Breast epithelium (tissue), 4 donors: ENCODE measurements around the gene KCNQ1OT1. TPM values are rescaled to one million over a fixed set of nuclear protein-coding genes. Genes with fewer than 3 reads are reported as not detected.

Source experiments
- DNase-seq, 2 donors: peaks; one replicate each; pipeline ENCODE4 v3.0.0-alpha.2; 2019; ENCODE audit warnings: low spot score in 2 of 2
- H3K27ac ChIP-seq, 2 donors: fragments of 200-600 bp; sonication (generic) in 1 of 2; one replicate each; pipeline ENCODE4 v1.5.1; 2016 to 2019; ENCODE audit warnings: mild to moderate bottlenecking in 1 of 2
- H3K27me3 ChIP-seq, 2 donors: fragments of 200-600 bp; sonication (generic) in 1 of 2; one replicate each; pipeline versions ENCODE4 v1.5.1 to v1.6.0; 2017 to 2019; ENCODE audit warnings: control low read depth in 1 of 2, mild to moderate bottlenecking in 1 of 2
- H3K36me3 ChIP-seq: fragments of 200-600 bp; one replicate; pipeline ENCODE4 v1.5.1; 2019
- H3K4me1 ChIP-seq, 2 donors: fragments of 200-600 bp; sonication (generic); one replicate each; pipeline ENCODE4 v1.5.1; 2016 to 2019; ENCODE audit warnings: control low read depth in 1 of 2
- H3K4me3 ChIP-seq, 3 donors: fragments of 200-600 bp; sonication (generic); 1 replicate in 2 of 3; 2 replicates in 1 of 3; pipeline ENCODE4 v1.5.1; 2016 to 2019; ENCODE audit warnings: mild to moderate bottlenecking in 3 of 3, moderate library complexity in 2 of 3
- H3K9me3 ChIP-seq, 2 donors: fragments of 200-600 bp; sonication (generic) in 1 of 2; one replicate each; pipeline ENCODE4 v1.5.1; 2016 to 2019; ENCODE audit warnings: control low read depth in 1 of 2
- POLR2A ChIP-seq: fragments of 450-650 bp; IDR thresholded peaks from one replicate; pipeline ENCODE4 v1.6.1; 2016; ENCODE audit warnings: antibody characterized with exemption, mild to moderate bottlenecking, moderate library complexity
- POLR2AphosphoS5 ChIP-seq, 3 donors: sonication (generic); formaldehyde crosslinking; IDR thresholded peaks; one replicate each; pipeline ENCODE4 v1.6.1; 2017; ENCODE audit warnings: antibody characterized with exemption in 3 of 3
- intact Hi-C: fragments of 100-400 bp; cut with DNase I; formaldehyde crosslinking; loops from one replicate; pipeline ENCODE4 v1.15.1; 2023; ENCODE audit warnings: low total_unique reads
- total RNA-seq, 3 donors: library from RNA; depleted of rRNA; stranded (reverse); fragments of >200 nt; gene quantifications; one replicate each; pipeline ENCODE4 v1.1.0, GENCODE V29; 2016
- TF ChIP-seq, protein P1 (sequence below), 3 donors: fragments of 450-650 bp; IDR thresholded peaks; one replicate each; pipeline ENCODE4 v1.5.1; 2016 to 2017; ENCODE audit warnings: antibody characterized with exemption in 3 of 3, mild to moderate bottlenecking in 3 of 3, moderate library complexity in 3 of 3

The KCNQ1OT1 gene
- total RNA-seq, 3 donors from 2014 or later, result 2.1 to 5.3 (median 3.6) TPM

- DNase-seq, result peak in 1 of 2 donors; percentile 16
- Histone ChIP-seq H3K27me3 (no peaks in the 10 kb centered on the region), H3K4me3 (no peak overlapping the region), H3K36me3 (no peaks in the 10 kb centered on the region), H3K9me3 (peaks cover 0 to 4% of the 10 kb centered on the region in 2 donors), H3K27ac (no peak overlapping the region), H3K4me1 (no peaks in the 10 kb centered on the region)
- TF ChIP-seq POLR2A (no peak), POLR2AphosphoS5 (IDR thresholded peaks at IDR 0.05) (no peak)
- TF ChIP-seq, protein P1, sequence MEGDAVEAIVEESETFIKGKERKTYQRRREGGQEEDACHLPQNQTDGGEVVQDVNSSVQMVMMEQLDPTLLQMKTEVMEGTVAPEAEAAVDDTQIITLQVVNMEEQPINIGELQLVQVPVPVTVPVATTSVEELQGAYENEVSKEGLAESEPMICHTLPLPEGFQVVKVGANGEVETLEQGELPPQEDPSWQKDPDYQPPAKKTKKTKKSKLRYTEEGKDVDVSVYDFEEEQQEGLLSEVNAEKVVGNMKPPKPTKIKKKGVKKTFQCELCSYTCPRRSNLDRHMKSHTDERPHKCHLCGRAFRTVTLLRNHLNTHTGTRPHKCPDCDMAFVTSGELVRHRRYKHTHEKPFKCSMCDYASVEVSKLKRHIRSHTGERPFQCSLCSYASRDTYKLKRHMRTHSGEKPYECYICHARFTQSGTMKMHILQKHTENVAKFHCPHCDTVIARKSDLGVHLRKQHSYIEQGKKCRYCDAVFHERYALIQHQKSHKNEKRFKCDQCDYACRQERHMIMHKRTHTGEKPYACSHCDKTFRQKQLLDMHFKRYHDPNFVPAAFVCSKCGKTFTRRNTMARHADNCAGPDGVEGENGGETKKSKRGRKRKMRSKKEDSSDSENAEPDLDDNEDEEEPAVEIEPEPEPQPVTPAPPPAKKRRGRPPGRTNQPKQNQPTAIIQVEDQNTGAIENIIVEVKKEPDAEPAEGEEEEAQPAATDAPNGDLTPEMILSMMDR (IDR thresholded peaks at IDR 0.05), result no peak
- intact Hi-C loops, result no loop called here
Measured at GRCh38 chr11:2590965-2591754, 108.6 kb downstream of the KCNQ1OT1 start.

GRCh38 chr11:2590131-2590964, 109.4 kb downstream of the KCNQ1OT1 start:
- Histone ChIP-seq H3K9me3 (peaks cover 0 to 4% of the 10 kb centered on the region in 2 donors), H3K4me1 (no peaks in the 10 kb centered on the region), H3K4me3 (no peak overlapping the region), H3K27ac (no peak overlapping the region), H3K27me3 (no peaks in the 10 kb centered on the region), H3K36me3 (no peaks in the 10 kb centered on the region)
- intact Hi-C loops, result no loop called here
- DNase-seq, result no peak
- TF ChIP-seq, protein P1 (IDR thresholded peaks at IDR 0.05), result no peak

DNA sequence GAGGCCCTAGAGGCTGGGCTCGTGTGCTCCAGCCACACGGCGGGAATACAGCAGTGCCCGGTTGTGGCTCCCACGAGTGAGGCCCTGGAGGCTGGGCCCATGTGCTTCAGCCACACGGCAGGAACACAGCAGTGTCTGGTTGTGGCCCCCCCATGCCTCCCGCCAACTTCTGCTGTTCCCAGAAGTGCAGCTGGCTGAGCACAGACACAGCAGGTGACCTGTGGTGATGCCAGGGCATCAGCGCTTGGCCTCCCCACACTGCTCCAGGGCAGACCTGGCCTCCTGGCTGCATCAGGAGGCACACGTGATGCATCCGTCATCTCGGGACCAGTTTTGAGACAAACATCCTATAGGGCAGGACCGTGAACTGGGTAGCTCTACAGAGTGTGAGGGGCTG, 110.3 kb downstream of the KCNQ1OT1 start:
- Histone ChIP-seq H3K4me3 (no peak overlapping the region), H3K9me3 (peaks cover 0 to 4% of the 10 kb centered on the region in 2 donors), H3K27ac (no peak overlapping the region), H3K4me1 (no peaks in the 10 kb centered on the region), H3K36me3 (no peaks in the 10 kb centered on the region), H3K27me3 (no peaks in the 10 kb centered on the region)
- intact Hi-C loops, result no loop called here
- TF ChIP-seq, protein P1 (IDR thresholded peaks at IDR 0.05), result no peak
- TF ChIP-seq POLR2A (no peak), POLR2AphosphoS5 (IDR thresholded peaks at IDR 0.05) (no peak)
- peak in 1 of 2 donors; percentile 12 for DNase-seq

DNA sequence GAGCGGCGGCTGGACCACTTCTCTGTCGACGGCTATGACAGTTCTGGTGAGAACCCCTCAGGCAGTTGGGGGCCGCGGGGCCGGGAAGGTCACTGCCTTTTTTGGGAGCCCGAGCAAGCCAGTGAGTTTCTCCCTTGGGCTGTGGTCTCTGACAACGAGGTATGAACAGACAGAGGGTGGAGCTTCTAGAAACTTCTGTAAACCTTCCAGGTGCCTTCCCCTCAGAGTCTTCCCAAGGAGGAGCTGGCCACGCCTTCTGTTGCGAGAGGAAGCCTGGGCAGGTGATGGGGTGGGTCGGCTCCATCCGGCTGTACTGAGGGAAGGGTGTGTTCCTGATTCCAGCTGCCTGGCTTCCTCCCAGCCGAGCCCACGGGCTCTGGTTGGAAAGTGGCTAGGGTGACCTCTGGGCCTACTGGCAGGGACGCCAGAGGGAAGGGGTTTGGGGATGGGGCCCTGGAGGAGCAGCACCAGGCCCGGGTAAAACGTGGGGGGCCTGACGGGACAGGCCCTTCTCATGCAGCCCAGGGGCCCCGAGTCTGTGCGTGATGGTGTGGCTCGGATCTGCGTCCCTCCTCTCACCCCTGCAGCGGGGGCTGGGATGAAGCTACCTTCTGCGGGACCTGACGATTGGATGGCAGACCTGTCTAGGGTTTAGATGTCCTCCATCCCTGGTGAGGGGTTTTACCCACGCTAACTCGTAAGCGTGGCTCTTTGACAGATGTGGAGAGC, 110.8 kb downstream of the KCNQ1OT1 start:
- Histone ChIP-seq H3K27ac (no peak overlapping the region), H3K9me3 (no peaks in the 10 kb centered on the region), H3K36me3 (no peaks in the 10 kb centered on the region), H3K4me3 (no peak overlapping the region), H3K4me1 (no peaks in the 10 kb centered on the region), H3K27me3 (no peaks in the 10 kb centered on the region)
- DNase-seq, result peak in 1 of 2 donors; percentile 4
- TF ChIP-seq, protein P1 (IDR thresholded peaks at IDR 0.05), result no peak
- no peak for TF ChIP-seq POLR2AphosphoS5 (IDR thresholded peaks at IDR 0.05)
- no peak for TF ChIP-seq POLR2A
- intact Hi-C loops, result no loop called here
